GM18502 (cell line): ENCODE data around the gene MPV17L2.
"Not testable (repeated sequence)": the region's sequence is repeated elsewhere in the genome, so short reads cannot be mapped to it uniquely, and the experiment has no call there.

ENCODE experiments used
- ATAC-seq: cut with Tn5 transposase; IDR thresholded peaks from one replicate; pipeline ENCODE4 v1.9.1; 2021; ENCODE audit warnings: mild to moderate bottlenecking; ENCODE audit not compliant: unreplicated experiment, poor library complexity

The MPV17L2 gene

GRCh38 chr19:18192673-18193387 lies at the start of gene MPV17L2:
TSS of gene MPV17L2 (plus strand) at chr19:18193218. CDS start at chr19:18193282, 64 bp downstream.
- peak; percentile 87 for ATAC-seq

GRCh38 chr19:18143902-18144301 lies 49.1 kb upstream of the MPV17L2 start:
- no peak for ATAC-seq

GRCh38 chr19:18144361-18144760 lies 48.7 kb upstream of the MPV17L2 start:
- ATAC-seq = no peak

GRCh38 chr19:18144906-18145305 lies 48.1 kb upstream of the MPV17L2 start:
- ATAC-seq = no peak

GRCh38 chr19:18145391-18145999 lies 47.5 kb upstream of the MPV17L2 start:
- ATAC-seq = no peak

- ATAC-seq = no peak
These were observed 45.6 kb upstream of the MPV17L2 start for GRCh38 chr19:18147396-18147795.

GRCh38 chr19:18149596-18149975 lies 43.4 kb upstream of the MPV17L2 start:
- ATAC-seq = no peak

GRCh38 chr19:18150776-18151624 lies 42.0 kb upstream of the MPV17L2 start:
- no peak for ATAC-seq

GRCh38 chr19:18152442-18152816 lies 40.6 kb upstream of the MPV17L2 start:
- peak; percentile 63 for ATAC-seq

GRCh38 chr19:18152817-18153555 lies 40.0 kb upstream of the MPV17L2 start, which contains the start of gene PIK3R2:
TSS of gene PIK3R2 (plus strand) at chr19:18153163. CDS start at chr19:18155880, 2,717 bp downstream.
- peak; percentile 78 for ATAC-seq

- peak; percentile 0 for ATAC-seq
These were observed 39.4 kb upstream of the MPV17L2 start for GRCh38 chr19:18153556-18154134.

GRCh38 chr19:18155095-18156087 lies 37.6 kb upstream of the MPV17L2 start:
- ATAC-seq = no peak

GRCh38 chr19:18156268-18156667 lies 36.8 kb upstream of the MPV17L2 start:
- ATAC-seq = no peak

- ATAC-seq = no peak
These were observed 36.1 kb upstream of the MPV17L2 start for GRCh38 chr19:18156841-18157464.

GRCh38 chr19:18157465-18158063 lies 35.5 kb upstream of the MPV17L2 start:
- ATAC-seq = no peak

GRCh38 chr19:18158467-18158866 lies 34.6 kb upstream of the MPV17L2 start:
- ATAC-seq = no peak

- not testable (repeated sequence) for ATAC-seq
These were observed 33.9 kb upstream of the MPV17L2 start for GRCh38 chr19:18159059-18159616.

GRCh38 chr19:18159810-18160209 lies 33.2 kb upstream of the MPV17L2 start:
- no peak for ATAC-seq
